Activated CD8-positive, alpha-beta memory T cell treated with anti-CD3 and anti-CD28 coated beads for 1 hour (primary cell): ENCODE data around the gene TRIM15.
"Not testable (repeated sequence)": the region's sequence is repeated elsewhere in the genome, so short reads cannot be mapped to it uniquely, and the experiment has no call there.

Experiments used
- DNase-seq, 2 donors: peaks; one replicate each; pipeline ENCODE4 v3.0.0-alpha.2; 2020; ENCODE audit warnings: low read depth in 1 of 2; ENCODE audit errors: extremely low read depth in 1 of 2

Gene TRIM15

DNA sequence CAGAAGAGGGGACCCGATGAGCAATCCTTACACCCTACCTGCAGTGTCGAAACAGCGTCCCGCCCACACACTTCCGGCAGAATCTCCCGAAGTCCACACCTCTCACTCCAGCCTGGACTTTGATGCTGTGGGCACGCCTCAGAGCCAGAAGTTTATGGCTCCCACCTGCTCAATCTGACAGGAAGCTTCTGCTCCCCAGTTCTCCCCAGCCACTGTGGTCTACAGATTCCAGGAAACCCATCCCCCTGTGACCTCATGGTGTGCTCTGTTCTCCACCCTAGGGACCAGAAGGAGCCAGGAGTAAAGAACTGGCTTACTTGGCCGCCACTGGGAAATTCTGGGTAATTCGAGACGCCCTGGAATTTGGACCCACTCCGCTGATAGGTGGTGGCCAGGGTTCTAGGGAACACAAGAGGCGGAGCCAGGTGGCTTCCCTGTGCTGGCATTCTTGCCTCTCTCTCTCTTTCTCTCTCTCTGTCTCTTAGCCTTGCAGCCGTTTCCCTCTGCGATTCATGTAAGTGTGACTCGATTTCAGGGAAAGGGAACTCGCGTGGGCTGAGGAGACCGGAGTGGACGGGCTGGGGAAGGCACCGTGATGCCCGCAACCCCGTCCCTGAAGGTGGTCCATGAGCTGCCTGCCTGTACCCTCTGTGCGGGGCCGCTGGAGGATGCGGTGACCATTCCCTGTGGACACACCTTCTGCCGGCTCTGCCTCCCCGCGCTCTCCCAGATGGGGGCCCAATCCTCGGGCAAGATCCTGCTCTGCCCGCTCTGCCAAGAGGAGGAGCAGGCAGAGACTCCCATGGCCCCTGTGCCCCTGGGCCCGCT, at the start of gene TRIM15:
Gene TRIM15 (plus strand): TSS at position 457 of the 828 bp plus-strand sequence. CDS start 139 bp downstream, at position 596.
- no peak for DNase-seq

GRCh38 chr6:30113841-30114240, 49.5 kb upstream of the TRIM15 start:
- no peak for DNase-seq

DNA sequence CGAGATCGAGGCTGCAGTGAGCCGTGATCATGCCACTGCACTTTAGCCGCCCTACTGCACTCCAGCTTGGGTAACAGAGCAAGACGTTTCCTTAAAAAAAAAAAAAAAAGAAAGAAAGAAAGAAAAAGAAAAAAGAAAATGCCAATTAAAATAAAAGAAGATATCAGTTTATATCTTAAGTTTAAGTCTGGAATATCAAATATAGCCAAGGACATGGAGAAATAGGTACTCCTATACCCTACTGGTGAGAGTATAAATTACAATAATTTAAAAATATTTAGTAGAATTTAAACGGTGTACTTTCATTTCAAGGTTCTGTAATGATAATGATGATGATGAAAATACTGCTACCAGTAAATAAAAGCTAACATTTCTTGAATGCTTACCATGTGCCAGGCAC, 46.6 kb upstream of the TRIM15 start:
- DNase-seq: no peak

DNA sequence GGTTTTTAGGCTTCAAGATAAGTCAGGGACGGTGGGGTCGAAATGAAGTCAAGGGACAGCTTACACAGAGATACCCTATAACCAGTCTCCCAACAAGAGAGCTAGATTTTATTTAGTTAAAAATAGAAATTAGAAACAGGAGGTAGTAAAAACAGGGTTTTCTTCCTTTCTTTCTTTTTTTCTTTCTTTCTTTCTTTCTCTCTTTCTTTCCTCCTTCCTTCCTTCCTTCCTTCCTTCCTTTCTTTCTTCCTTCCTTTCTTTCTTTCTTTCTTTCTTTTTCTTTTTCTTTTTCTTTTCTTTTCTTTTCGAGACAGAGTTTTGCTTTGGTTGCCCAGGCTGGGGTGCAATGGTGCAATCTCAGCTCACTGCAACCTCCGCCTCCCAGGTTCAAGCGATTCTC, 44.7 kb upstream of the TRIM15 start:
- not testable (repeated sequence) for DNase-seq

GRCh38 chr6:30121446-30122366, 41.6 kb upstream of the TRIM15 start:
- no peak for DNase-seq

DNA sequence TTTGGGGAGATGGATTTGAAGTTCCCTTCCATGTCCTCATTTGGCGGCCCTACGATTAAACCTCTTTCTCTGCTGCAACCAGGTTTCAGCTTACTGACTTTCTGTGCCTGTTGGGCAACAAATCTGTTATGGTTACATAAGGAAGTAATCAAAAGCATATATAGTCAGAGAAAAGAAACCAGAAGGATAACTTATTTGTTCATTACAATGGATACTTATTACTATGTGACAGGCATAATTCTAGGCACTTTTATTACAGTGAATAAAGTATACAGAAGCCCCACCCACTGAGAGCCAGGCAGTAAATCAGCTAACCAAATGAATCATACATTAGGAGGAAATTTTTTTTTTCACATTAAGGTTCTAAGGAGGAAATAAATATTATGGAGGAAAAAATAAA, 40.8 kb upstream of the TRIM15 start:
- no peak for DNase-seq

GRCh38 chr6:30127238-30128093, 35.9 kb upstream of the TRIM15 start:
- DNase-seq: no peak

DNA sequence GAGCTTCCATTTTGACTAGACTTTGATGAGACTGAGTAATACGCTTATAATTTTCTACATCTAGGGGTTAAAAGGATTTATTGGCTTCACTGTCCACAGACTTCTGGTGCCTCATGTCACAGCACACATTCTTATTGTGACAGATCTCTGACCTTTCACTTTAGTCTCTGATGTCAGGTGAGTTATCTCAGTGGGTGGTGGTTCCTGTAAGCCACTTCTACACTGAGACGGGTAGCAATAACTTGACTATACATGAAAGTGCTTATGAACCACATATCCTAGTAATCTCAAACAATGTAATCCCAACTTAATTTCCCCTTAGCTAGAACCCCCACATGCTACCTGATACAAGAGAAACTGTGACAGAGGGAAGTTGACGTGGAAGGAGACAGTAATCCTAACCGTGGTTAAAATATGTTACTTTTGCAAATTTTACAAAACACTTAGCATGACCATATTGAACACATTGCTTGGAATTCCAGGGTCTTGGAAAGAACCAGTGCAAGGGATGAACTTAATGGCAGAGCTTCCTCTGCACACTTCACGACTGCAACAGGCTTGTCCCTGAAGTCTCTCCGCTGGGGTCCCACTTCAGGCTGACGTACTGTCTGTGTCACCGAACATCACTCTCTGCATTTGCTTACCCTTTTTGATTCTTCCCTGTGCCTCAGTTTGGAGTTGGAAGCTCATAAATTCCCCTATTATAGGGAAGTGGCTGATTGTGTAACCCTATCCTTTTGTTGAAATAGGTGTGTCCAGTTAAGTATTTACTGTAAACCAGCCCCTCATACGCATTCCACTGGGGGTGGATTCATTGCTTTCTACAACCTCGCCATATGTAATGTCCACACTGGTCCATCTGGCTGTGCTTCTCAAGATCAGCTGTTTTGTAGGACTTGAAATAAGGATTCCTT, 33.8 kb upstream of the TRIM15 start:
- DNase-seq: no peak

DNA sequence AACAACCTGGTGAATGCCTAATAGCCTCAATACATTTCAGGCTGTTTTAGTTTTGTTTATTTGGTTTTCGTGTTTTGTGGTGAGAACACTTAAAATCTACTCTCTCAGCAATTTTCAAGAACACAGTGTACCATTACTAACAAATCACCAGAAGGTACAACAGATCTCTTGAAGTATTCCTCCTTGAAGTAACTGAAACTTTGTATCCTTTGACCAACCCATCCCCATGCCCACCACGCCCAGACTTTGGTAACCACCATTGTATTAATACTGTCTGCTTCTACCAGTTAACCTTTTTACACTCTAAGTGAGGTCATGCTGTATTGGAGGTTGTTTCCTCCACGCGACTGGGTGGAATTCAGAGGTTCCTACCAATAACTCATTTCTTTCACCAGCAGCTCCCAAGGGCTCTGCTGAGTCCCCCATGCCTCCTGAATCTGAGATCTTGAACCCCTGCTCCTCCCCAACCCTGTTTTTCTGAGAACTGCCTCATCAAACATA, 33.1 kb upstream of the TRIM15 start:
- DNase-seq: no peak

DNA sequence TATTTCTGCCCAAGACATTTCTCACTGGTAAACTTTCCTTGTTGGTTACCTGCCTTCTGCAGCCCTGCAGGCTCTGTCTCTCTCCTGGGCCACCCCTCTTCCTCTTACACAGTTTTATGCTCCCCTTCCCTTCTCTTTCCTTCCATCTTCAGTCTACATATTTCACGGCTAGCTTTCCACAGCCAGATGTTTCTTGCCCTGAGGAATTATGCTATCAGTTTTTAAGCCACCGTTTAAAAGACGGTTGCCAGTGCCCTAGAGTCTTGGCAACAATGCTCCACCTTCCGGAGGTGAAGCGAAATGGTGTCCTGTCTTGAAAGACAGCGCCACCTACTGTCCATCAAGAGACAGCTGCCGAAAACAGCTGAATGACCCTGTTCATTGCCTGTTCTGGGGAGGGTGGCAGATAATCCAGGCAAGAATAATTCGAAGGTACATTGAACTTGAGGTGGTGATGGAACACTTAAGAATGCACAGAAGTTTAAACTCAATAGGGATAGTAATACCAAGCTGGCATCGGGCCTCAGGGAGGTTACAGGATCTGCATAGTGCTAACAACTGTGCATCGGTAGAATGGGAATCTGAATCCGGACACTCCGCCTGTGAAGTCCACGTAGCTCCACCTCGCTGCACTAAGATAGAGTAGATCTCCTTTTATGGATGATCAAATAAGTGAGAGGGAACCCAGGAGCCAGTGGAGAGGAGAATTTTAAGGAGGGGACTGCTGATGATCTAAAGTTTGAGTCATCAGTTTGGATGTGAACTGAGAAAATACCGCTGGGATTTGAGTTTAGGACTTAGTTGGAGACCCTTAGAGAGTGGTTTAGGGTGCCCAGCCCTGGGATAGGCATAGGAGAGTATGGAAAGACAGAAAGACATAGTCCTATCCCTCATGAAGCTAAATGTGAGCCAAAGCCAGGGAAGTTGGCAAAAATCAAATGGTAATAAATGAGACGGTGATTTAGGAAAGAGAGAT, 32.2 kb upstream of the TRIM15 start:
- peak; percentile 31 to 42 for DNase-seq

GRCh38 chr6:30131947-30132497, 31.3 kb upstream of the TRIM15 start:
- no peak for DNase-seq

- no peak for DNase-seq
Measured at GRCh38 chr6:30135147-30135546, 28.2 kb upstream of the TRIM15 start.

DNA sequence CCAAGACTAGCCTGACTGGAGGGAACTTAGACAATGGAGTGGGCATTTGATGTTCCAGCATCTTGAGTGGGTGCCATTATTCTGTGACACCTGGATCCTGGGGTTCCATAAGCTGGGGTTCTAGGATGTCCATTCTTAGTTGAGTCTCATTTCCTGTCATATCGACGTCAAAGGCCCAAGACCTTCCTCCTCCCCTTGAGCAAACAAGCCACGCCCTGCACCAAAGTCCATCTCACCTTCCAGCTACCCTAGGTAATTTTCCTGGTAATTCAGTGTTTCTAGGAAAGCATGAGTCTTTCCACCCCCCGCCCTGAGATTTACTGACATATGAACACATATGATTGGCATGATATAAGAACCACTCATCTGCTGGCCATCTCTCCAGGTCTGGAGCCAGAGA, 27.6 kb upstream of the TRIM15 start, which contains the start of gene TRIM40:
Gene TRIM40 (plus strand): TSS at position 384 of the 400 bp plus-strand sequence. CDS start 897 bp downstream, outside the sequence.
- DNase-seq: no peak

- no peak for DNase-seq
Measured at GRCh38 chr6:30136570-30137286, 26.6 kb upstream of the TRIM15 start.

- not testable (repeated sequence) for DNase-seq
Measured at GRCh38 chr6:30140240-30140639, 23.1 kb upstream of the TRIM15 start.

DNA sequence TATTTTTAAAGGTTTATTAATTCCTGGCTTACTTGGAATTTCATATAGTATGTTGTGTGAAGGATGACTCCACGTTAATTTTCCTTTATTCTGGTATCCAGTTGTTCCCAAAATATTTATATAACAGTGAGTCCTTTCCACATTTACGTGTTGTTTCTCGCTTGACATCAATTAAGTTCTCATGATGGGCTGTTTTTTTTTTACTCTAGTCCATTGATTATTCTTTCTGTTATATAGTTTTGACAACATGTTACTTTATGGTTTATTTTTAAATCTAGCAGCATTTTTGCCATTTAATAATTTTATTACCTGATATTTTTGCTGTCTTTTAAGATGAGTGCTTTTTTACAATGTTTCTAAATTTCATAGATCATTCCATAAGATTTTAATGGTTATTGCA, 20.7 kb upstream of the TRIM15 start:
- no peak for DNase-seq

- DNase-seq: no peak
Measured at GRCh38 chr6:30143780-30144179, 19.6 kb upstream of the TRIM15 start.
